Stimulated activated naive CD8-positive, alpha-beta T cell treated with anti-CD3 and anti-CD28 coated beads, Interleukin-15, Interleukin-2, amounts not matched to agents 100 ng/mL and 50 ng/mL, for 24 hours (primary cell): ENCODE measurements around the gene MICU1.
"Not testable (repeated sequence)": the region's sequence is repeated elsewhere in the genome, so short reads cannot be mapped to it uniquely, and the experiment has no call there.

Experiments
- H3K27ac Mint-ChIP-seq: one replicate; pipeline ENCODE4 v1.8.0; 2021; ENCODE audit warnings: mild to moderate bottlenecking, mixed read lengths
- H3K27me3 Mint-ChIP-seq: one replicate; pipeline ENCODE4 v1.8.0; 2021; ENCODE audit warnings: mixed read lengths
- H3K36me3 Mint-ChIP-seq: one replicate; pipeline ENCODE4 v1.8.0; 2021; ENCODE audit warnings: low read depth, mixed read lengths
- H3K4me1 Mint-ChIP-seq: one replicate; pipeline ENCODE4 v1.8.0; 2021; ENCODE audit warnings: low read depth, mixed read lengths
- H3K4me3 Mint-ChIP-seq: one replicate; pipeline ENCODE4 v1.8.0; 2021; ENCODE audit warnings: mild to moderate bottlenecking, mixed read lengths
- H3K9me3 Mint-ChIP-seq: one replicate; pipeline ENCODE4 v1.8.0; 2021; ENCODE audit warnings: mixed read lengths

Gene MICU1

GRCh38 chr10:72392571-72392970, 233.3 kb downstream of the MICU1 start:
- Mint-ChIP-seq H3K36me3 (no peaks in the 10 kb centered on the region), H3K4me1 (no peaks in the 10 kb centered on the region), H3K27ac (no peak overlapping the region), H3K4me3 (no peak overlapping the region), H3K9me3 (no peaks in the 10 kb centered on the region), H3K27me3 (no peaks in the 10 kb centered on the region)

- H3K4me3 Mint-ChIP-seq, result no peak overlapping the region
- no peaks in the 10 kb centered on the region for H3K9me3 Mint-ChIP-seq
- no peaks in the 10 kb centered on the region for H3K4me1 Mint-ChIP-seq
- H3K27me3 Mint-ChIP-seq, result no peaks in the 10 kb centered on the region
- H3K27ac Mint-ChIP-seq, result no peak overlapping the region
- no peaks in the 10 kb centered on the region for H3K36me3 Mint-ChIP-seq
These were observed 235.1 kb downstream of the MICU1 start for GRCh38 chr10:72390764-72391163.

GRCh38 chr10:72389716-72390115, 236.2 kb downstream of the MICU1 start:
- Mint-ChIP-seq H3K4me1 (no peaks in the 10 kb centered on the region), H3K9me3 (no peaks in the 10 kb centered on the region), H3K27me3 (no peaks in the 10 kb centered on the region), H3K36me3 (no peaks in the 10 kb centered on the region), H3K4me3 (no peak overlapping the region), H3K27ac (no peak overlapping the region)

DNA sequence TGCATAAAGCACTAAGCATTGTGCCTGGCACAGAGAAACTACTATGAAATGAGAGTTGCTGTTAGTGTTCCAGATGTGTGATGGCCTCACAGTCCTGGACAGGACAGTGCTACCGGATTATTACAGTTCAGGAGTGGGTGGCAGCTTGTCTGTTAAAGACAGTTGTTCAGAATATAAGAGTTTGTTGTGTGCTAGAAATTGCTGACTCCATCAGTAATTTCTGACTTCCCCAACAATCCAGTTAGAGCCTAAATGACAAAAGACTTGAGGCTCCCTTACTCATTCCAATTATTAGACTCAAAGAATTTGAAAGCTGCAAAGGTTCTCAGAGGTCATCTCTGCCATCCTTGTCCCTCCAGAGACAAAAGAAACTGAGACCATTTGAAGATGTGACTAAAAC, 236.9 kb downstream of the MICU1 start:
- H3K27me3 Mint-ChIP-seq, result no peaks in the 10 kb centered on the region
- H3K36me3 Mint-ChIP-seq, result no peaks in the 10 kb centered on the region
- H3K4me1 Mint-ChIP-seq, result no peaks in the 10 kb centered on the region
- no peak overlapping the region for H3K27ac Mint-ChIP-seq
- no peaks in the 10 kb centered on the region for H3K9me3 Mint-ChIP-seq
- H3K4me3 Mint-ChIP-seq, result no peak overlapping the region

DNA sequence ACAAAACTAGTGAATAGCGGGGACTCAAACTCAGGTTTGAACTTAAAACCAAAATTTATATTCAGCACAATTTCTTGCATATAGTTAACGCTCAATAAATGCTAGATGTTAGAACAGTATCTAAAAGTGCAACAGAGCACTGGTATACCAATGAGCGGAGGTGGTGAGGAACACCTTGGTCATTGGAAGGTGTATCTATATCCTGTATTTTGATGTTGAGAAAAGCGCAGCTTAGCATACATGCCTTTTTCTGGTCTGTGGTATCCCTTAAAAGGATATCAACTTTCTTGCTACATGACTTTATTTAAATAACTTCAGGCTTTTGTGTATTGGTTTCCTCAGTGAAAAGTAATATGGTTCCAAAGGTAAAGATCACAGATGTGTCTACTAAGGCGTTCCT, 237.8 kb downstream of the MICU1 start:
- H3K27me3 Mint-ChIP-seq, result no peaks in the 10 kb centered on the region
- no peak overlapping the region for H3K27ac Mint-ChIP-seq
- no peaks in the 10 kb centered on the region for H3K4me1 Mint-ChIP-seq
- H3K4me3 Mint-ChIP-seq, result no peak overlapping the region
- no peaks in the 10 kb centered on the region for H3K9me3 Mint-ChIP-seq
- no peaks in the 10 kb centered on the region for H3K36me3 Mint-ChIP-seq

DNA sequence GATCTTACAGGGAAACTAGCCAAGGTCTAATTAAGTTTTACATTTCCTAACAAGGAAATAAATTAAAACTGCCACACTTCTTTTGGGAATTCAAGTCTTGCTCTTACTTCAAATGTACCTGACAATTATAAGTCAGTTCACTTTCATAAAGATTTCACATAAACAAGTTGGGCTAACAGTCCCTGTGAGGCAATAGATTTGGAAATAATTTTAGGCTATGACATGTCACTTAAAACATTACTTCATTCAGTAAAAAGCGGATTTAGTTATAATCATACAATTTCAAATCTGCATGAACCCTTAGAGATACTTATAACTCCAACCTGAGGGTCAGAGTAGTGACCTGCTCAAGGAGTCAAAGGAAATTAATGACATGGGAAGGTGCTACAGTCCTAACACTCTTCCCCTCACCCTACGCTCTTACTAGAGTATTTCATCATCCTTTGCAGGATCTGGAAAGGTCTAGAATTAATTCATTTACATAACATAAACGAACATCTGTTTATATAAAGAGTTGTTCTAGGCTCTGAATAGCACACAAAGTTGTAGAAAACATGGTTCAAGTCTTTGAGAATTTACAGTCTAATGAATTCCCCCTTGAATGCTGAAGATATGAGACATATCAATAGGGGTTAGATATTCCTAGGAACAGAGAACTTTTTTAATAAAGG, 238.8 kb downstream of the MICU1 start:
- Mint-ChIP-seq H3K27ac (peak overlapping the region; percentile 23), H3K9me3 (no peaks in the 10 kb centered on the region), H3K27me3 (no peaks in the 10 kb centered on the region), H3K36me3 (no peaks in the 10 kb centered on the region), H3K4me3 (no peak overlapping the region), H3K4me1 (no peaks in the 10 kb centered on the region)

- Mint-ChIP-seq H3K4me1 (no peaks in the 10 kb centered on the region), H3K4me3 (no peak overlapping the region), H3K27me3 (no peaks in the 10 kb centered on the region), H3K27ac (no peak overlapping the region), H3K9me3 (no peaks in the 10 kb centered on the region), H3K36me3 (no peaks in the 10 kb centered on the region)
These were observed 240.2 kb downstream of the MICU1 start for GRCh38 chr10:72385724-72386123.

- not testable (repeated sequence) for H3K4me3 Mint-ChIP-seq, H3K9me3 Mint-ChIP-seq, H3K36me3 Mint-ChIP-seq, H3K27me3 Mint-ChIP-seq, H3K27ac Mint-ChIP-seq, H3K4me1 Mint-ChIP-seq
These were observed 240.9 kb downstream of the MICU1 start for GRCh38 chr10:72384982-72385381.

GRCh38 chr10:72379776-72380175, 246.1 kb downstream of the MICU1 start:
- no peak overlapping the region for H3K27ac Mint-ChIP-seq
- no peak overlapping the region for H3K4me3 Mint-ChIP-seq
- H3K36me3 Mint-ChIP-seq, result no peaks in the 10 kb centered on the region
- no peaks in the 10 kb centered on the region for H3K4me1 Mint-ChIP-seq
- H3K27me3 Mint-ChIP-seq, result no peaks in the 10 kb centered on the region
- no peaks in the 10 kb centered on the region for H3K9me3 Mint-ChIP-seq

- no peaks in the 10 kb centered on the region for H3K36me3 Mint-ChIP-seq
- H3K27me3 Mint-ChIP-seq, result no peaks in the 10 kb centered on the region
- no peak overlapping the region for H3K27ac Mint-ChIP-seq
- no peaks in the 10 kb centered on the region for H3K9me3 Mint-ChIP-seq
- H3K4me3 Mint-ChIP-seq, result no peak overlapping the region
- no peaks in the 10 kb centered on the region for H3K4me1 Mint-ChIP-seq
These were observed 246.8 kb downstream of the MICU1 start for GRCh38 chr10:72379062-72379461.

DNA sequence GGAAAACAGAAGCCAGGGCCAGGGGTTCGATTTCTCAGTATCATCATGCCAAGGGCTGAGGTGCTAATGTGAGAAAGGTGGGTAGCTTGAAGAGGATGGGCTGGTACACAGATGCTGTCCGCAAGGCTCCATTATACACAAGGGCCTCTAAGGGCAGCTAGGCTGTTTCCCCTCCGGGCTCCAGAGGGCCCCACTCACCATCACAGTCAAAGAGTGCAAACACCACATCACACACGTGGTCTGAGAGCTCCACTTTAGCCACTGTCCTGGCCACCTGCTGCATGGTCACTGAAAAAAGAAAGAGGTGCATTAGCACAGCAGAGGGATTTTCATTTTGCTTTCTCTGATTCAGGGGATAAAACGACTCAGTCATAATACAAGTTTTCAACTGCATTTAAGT, 250.3 kb downstream of the MICU1 start:
- peaks cover 1% of the 10 kb centered on the region for H3K4me1 Mint-ChIP-seq
- H3K9me3 Mint-ChIP-seq, result no peaks in the 10 kb centered on the region
- no peak overlapping the region for H3K4me3 Mint-ChIP-seq
- no peaks in the 10 kb centered on the region for H3K27me3 Mint-ChIP-seq
- H3K27ac Mint-ChIP-seq, result no peak overlapping the region
- H3K36me3 Mint-ChIP-seq, result peaks cover 4% of the 10 kb centered on the region

- H3K9me3 Mint-ChIP-seq, result no peaks in the 10 kb centered on the region
- H3K4me3 Mint-ChIP-seq, result no peak overlapping the region
- no peaks in the 10 kb centered on the region for H3K27me3 Mint-ChIP-seq
- H3K27ac Mint-ChIP-seq, result no peak overlapping the region
- peaks cover 6% of the 10 kb centered on the region for H3K4me1 Mint-ChIP-seq
- H3K36me3 Mint-ChIP-seq, result peaks cover 4% of the 10 kb centered on the region
These were observed 250.7 kb downstream of the MICU1 start for GRCh38 chr10:72375173-72375572.

DNA sequence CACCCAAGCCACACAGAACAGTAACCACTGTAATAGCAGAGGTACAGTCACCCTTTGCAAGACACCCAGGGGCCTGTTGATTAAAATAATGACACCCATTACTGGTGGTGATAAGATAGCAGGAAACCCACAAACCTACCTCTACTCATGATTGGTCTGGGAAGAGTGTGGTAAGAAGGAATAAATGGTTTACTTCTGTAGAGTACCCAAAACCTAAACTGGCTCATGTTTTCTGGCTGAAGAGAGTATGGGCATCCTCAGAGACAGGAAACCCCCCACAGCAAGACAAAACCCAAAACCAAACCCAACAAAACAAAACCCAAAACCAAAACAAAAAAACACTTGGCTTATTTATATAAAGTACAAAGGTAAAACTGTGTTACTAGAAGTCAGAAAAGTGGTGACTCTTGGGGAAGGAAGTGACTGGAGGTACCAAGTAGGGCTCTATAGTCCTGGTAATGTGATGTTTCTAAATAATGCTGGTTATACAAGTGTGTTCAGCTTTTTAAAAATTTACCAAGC, 255.6 kb downstream of the MICU1 start:
- H3K27ac Mint-ChIP-seq, result peak overlapping the region; percentile 67
- H3K4me3 Mint-ChIP-seq, result no peak overlapping the region
- peaks cover 10% of the 10 kb centered on the region for H3K4me1 Mint-ChIP-seq
- H3K9me3 Mint-ChIP-seq, result no peaks in the 10 kb centered on the region
- no peaks in the 10 kb centered on the region for H3K27me3 Mint-ChIP-seq
- H3K36me3 Mint-ChIP-seq, result peaks cover 10% of the 10 kb centered on the region

DNA sequence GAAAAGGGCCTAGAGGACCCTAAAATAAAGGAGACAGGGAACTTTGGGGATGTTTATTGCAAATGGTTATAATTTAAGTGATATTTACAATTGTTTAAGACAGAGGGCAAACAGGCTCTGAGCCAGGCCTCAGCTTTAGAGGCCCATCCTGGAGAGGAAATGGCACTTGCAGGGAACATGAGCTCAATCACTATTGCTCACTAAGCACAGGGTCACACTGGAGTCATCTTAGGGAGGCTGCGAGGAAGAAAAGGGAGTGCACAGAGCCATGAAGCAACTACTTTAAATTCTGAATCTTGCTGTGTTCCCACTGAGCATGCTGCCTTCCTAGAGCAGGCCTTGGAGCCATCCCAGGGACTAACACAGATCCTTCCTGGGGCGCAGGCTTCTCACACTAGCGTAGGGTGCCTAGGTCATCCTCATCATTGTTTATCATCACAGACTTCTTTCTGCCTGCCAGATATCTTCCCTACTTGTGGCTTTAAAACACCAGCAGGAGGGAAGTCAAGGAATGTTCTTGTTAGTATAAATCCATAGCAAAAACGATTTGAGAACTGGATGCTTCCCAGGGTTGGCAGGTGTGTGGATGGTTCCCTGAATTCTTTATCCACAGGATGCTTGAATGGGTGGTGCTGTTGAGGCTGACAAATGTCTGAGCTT, 258.4 kb downstream of the MICU1 start:
- no peaks in the 10 kb centered on the region for H3K27me3 Mint-ChIP-seq
- no peak overlapping the region for H3K27ac Mint-ChIP-seq
- no peaks in the 10 kb centered on the region for H3K9me3 Mint-ChIP-seq
- peaks cover 23% of the 10 kb centered on the region for H3K4me1 Mint-ChIP-seq
- H3K4me3 Mint-ChIP-seq, result no peak overlapping the region
- peaks cover 7% of the 10 kb centered on the region for H3K36me3 Mint-ChIP-seq

DNA sequence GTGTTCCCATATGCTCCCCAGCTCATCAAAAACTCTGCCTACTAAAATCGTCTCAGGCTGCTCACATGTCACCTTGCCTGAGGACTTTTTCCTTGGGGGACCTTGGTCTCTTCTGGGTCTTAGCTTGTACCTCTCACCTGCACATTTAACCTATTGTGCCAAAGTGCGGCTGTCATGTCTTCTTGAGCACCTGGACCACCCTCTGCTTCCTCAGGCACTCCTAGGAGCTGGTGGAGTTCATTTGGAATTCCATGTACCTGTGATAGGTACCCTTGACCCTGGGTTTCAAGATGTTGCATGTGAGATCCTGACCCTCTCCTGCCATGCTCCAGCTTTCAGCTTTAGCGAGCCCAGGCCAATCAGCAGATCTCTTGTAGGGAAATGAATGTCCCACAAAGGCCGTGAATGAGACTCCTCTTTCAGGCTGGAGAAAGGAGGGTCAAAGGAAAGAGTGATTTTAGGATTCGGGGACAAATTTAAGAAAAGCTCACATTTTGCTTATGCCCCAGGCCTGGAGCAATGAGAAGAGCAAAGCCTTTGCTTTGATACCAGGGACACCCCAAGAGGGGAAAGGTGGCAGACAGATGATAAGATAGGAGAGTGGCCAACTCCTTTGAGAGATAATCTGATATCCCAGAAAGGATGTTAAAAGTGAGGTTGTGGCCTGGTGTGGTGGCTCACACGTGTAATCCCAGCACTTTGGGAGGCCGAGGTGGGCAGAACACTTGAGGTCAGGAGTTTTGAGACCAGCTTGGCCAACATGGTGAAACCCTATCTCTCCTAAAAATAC, 260.6 kb downstream of the MICU1 start:
- no peak overlapping the region for H3K27ac Mint-ChIP-seq
- H3K4me1 Mint-ChIP-seq, result peaks cover 19% of the 10 kb centered on the region
- H3K36me3 Mint-ChIP-seq, result peaks cover 7% of the 10 kb centered on the region
- no peak overlapping the region for H3K4me3 Mint-ChIP-seq
- no peaks in the 10 kb centered on the region for H3K27me3 Mint-ChIP-seq
- H3K9me3 Mint-ChIP-seq, result no peaks in the 10 kb centered on the region
